ENCODE data around the gene PLXNB1. TPM values are rescaled to one million over a fixed set of nuclear protein-coding genes. Genes with fewer than 3 reads are reported as not detected.
A peak's percentile ranks its signal among the peaks of the same experiment; 100 is the strongest.

The PLXNB1 gene
- total RNA-seq, 1 donor from 2014 or later = 106 TPM

DNA sequence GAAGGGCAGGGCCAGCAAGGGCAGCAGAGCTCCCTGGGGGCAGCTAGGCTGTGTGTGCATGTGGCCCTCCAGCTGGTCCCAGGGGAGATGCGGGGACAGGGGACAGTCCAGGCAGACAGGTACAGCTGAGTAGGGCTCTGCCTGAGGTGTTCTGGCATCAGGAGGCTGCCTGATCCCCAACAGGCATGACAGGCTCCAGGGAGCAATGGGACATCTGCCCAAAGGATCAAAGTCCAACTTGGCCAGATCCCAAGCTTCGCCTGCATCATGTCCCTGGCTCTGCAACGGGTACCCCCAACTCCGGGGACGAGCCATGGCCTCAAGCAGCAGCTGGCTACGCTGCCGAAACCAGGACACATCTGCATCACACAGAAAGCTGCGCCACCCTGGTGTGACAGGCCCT, 38.4 kb upstream of the PLXNB1 start:
- TF ChIP-seq, protein P1, sequence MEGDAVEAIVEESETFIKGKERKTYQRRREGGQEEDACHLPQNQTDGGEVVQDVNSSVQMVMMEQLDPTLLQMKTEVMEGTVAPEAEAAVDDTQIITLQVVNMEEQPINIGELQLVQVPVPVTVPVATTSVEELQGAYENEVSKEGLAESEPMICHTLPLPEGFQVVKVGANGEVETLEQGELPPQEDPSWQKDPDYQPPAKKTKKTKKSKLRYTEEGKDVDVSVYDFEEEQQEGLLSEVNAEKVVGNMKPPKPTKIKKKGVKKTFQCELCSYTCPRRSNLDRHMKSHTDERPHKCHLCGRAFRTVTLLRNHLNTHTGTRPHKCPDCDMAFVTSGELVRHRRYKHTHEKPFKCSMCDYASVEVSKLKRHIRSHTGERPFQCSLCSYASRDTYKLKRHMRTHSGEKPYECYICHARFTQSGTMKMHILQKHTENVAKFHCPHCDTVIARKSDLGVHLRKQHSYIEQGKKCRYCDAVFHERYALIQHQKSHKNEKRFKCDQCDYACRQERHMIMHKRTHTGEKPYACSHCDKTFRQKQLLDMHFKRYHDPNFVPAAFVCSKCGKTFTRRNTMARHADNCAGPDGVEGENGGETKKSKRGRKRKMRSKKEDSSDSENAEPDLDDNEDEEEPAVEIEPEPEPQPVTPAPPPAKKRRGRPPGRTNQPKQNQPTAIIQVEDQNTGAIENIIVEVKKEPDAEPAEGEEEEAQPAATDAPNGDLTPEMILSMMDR (conservative IDR thresholded peaks at IDR 0.05; ENCODE audit: low read depth, low read length) = no peak
- no peak for DNase-seq (ENCODE audit: low read depth)
- H3K4me3 ChIP-seq (ENCODE audit: low read depth, low read length) = no peak overlapping the region

GRCh38 chr3:48467473-48468267, 37.8 kb upstream of the PLXNB1 start:
- H3K4me3 ChIP-seq (ENCODE audit: low read depth, low read length) = no peak overlapping the region
- TF ChIP-seq, protein P1 (conservative IDR thresholded peaks at IDR 0.05; ENCODE audit: low read depth, low read length) = no peak
- no peak for DNase-seq (ENCODE audit: low read depth)

- TF ChIP-seq, protein P1 (conservative IDR thresholded peaks at IDR 0.05; ENCODE audit: low read depth, low read length) = no peak
- H3K4me3 ChIP-seq (ENCODE audit: low read depth, low read length) = peak overlapping the region; percentile 66
These were observed 37.2 kb upstream of the PLXNB1 start for GRCh38 chr3:48467110-48467454.

DNA sequence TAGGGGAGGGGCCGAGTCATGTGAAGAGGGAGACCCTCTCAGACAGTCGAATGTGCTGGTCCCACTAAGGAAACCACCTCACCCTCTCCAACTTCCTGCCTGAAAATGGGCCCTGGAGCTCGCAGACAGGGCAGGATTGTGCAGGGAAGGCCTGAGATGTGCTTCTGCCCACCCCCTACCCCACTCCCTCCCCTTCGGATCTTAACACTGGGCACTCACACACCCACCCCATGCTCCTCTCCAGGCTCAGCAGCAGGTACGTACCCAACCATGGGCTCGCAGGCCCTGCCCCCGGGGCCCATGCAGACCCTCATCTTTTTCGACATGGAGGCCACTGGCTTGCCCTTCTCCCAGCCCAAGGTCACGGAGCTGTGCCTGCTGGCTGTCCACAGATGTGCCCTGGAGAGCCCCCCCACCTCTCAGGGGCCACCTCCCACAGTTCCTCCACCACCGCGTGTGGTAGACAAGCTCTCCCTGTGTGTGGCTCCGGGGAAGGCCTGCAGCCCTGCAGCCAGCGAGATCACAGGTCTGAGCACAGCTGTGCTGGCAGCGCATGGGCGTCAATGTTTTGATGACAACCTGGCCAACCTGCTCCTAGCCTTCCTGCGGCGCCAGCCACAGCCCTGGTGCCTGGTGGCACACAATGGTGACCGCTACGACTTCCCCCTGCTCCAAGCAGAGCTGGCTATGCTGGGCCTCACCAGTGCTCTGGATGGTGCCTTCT, 36.7 kb upstream of the PLXNB1 start:
- TF ChIP-seq, protein P1 (conservative IDR thresholded peaks at IDR 0.05; ENCODE audit: low read depth, low read length) = no peak
- no peak for DNase-seq (ENCODE audit: low read depth)
- peak overlapping the region; percentile 66 for H3K4me3 ChIP-seq (ENCODE audit: low read depth, low read length)

More at GRCh38 chr3:48467110-48467454, 37.2 kb upstream of the PLXNB1 start:
- no peak for DNase-seq (ENCODE audit: low read depth)

GRCh38 chr3:48465531-48466378, 35.9 kb upstream of the PLXNB1 start:
- peak; percentile 96 for DNase-seq (ENCODE audit: low read depth)
- TF ChIP-seq, protein P1 (conservative IDR thresholded peaks at IDR 0.05; ENCODE audit: low read depth, low read length) = peak; percentile 83
- peak overlapping the region; percentile 66 for H3K4me3 ChIP-seq (ENCODE audit: low read depth, low read length)

DNA sequence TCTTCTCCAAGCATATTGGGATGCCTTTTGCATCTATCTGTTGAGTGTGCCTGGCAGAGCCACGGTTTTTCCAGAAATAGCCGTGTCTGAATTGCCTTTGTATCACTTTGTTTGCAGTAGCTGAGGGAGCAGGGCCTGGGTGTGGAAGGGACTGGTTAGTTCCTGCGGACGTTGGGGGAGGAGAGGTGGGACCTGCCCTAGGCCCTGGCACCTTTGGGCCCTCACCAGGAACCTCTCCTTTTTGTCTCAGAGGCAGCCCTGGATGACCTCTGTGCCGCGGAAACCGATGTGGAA, 35.3 kb upstream of the PLXNB1 start:
- no peak for DNase-seq (ENCODE audit: low read depth)
- TF ChIP-seq, protein P1 (conservative IDR thresholded peaks at IDR 0.05; ENCODE audit: low read depth, low read length) = no peak
- H3K4me3 ChIP-seq (ENCODE audit: low read depth, low read length) = no peak overlapping the region
